PC-9 (cell line): ENCODE measurements around the gene HNF1A. TPM values are rescaled to one million over a fixed set of nuclear protein-coding genes. Genes with fewer than 3 reads are reported as not detected.

Experiments used
- BruUV-seq: library from RNA; stranded (reverse); fragments of 400-500 nt; replicated peaks from 2 replicates; lab custom pipeline; 2021; lab: Mats Ljungman, UMichigan
- CTCF ChIA-PET: fragments of 300-600 bp; sonication (Branson Sonifier 250); formaldehyde crosslinking; loops from one replicate; lab custom pipeline; 2022; ENCODE audit warnings: antibody characterized with exemption; lab: Charles Lee
- POLR2A ChIA-PET: fragments of 300-600 bp; sonication (Branson Sonifier 250); formaldehyde crosslinking; loops from one replicate; lab custom pipeline; 2022; ENCODE audit warnings: antibody characterized with exemption; ENCODE audit not compliant: unreplicated experiment; lab: Charles Lee
- DNase-seq, 2 experiments: peaks; one replicate each; pipeline versions ENCODE4 v3.0.0 to v3.0.0-alpha.2; 2015 to 2022; ENCODE audit warnings: mixed read lengths in 1 of 2
- H2AFZ ChIP-seq: fragments of 200-600 bp; sonication (generic); 2 replicates; pipeline ENCODE4 v1.8.1; 2017; ENCODE audit warnings: antibody characterized with exemption
- H3F3A ChIP-seq: fragments of 200-600 bp; sonication (generic); 2 replicates; pipeline ENCODE4 v1.8.1; 2017; ENCODE audit warnings: antibody characterized with exemption, mild to moderate bottlenecking, low read depth; ENCODE audit not compliant: insufficient read depth
- H3K27ac ChIP-seq: fragments of 200-600 bp; sonication (generic); 2 replicates; pipeline ENCODE4 v1.6.1; 2016; ENCODE audit warnings: mixed run types
- H3K27me3 ChIP-seq: fragments of 200-600 bp; sonication (generic); 2 replicates; pipeline ENCODE4 v1.6.1; 2016; ENCODE audit warnings: low read depth, mixed run types; ENCODE audit not compliant: insufficient read depth
- H3K36me3 ChIP-seq: fragments of 200-600 bp; sonication (generic); 2 replicates; pipeline ENCODE4 v1.6.1; 2016; ENCODE audit warnings: low read depth, mixed run types
- H3K4me1 ChIP-seq: fragments of 200-600 bp; sonication (generic); replicated peaks from 2 replicates; pipeline ENCODE4 v1.6.1; 2016; ENCODE audit warnings: mixed run types; ENCODE audit not compliant: insufficient read depth
- H3K4me2 ChIP-seq: fragments of 200-600 bp; sonication (generic); 2 replicates; pipeline ENCODE4 v1.6.1; 2017; ENCODE audit warnings: mixed run types
- H3K4me3 ChIP-seq: fragments of 200-600 bp; sonication (generic); 2 replicates; pipeline ENCODE4 v1.6.1; 2016; ENCODE audit warnings: mixed run types
- H3K79me2 ChIP-seq: fragments of 200-600 bp; sonication (generic); 2 replicates; pipeline ENCODE4 v1.6.1; 2017; ENCODE audit warnings: low read depth, mixed run types
- H3K9me2 ChIP-seq: fragments of 200-600 bp; sonication (generic); 2 replicates; pipeline ENCODE4 v1.8.1; 2017; ENCODE audit warnings: mild to moderate bottlenecking; ENCODE audit not compliant: insufficient read depth
- H3K9me3 ChIP-seq: fragments of 200-600 bp; sonication (generic); 2 replicates; pipeline ENCODE4 v1.8.1; 2016; ENCODE audit warnings: low read depth; ENCODE audit not compliant: insufficient read depth
- H4K20me1 ChIP-seq: fragments of 200-600 bp; sonication (generic); 2 replicates; pipeline ENCODE4 v1.8.1; 2017; ENCODE audit not compliant: insufficient read depth
- EZH2 ChIP-seq: fragments of 200-600 bp; sonication (generic); IDR thresholded peaks from 2 replicates; pipeline ENCODE4 v1.8.0; 2017; ENCODE audit warnings: antibody characterized with exemption, low read depth
- intact Hi-C: fragments of 100-400 bp; cut with micrococcal nuclease; formaldehyde crosslinking; loops from one replicate; pipeline ENCODE4 v1.10.0; 2022; ENCODE audit not compliant: unreplicated experiment
- total RNA-seq: library from RNA; stranded (reverse); gene quantifications from 2 replicates; pipeline ENCODE4 v1.2.3, GENCODE V29; 2021
- TF ChIP-seq, protein P1 (sequence below): fragments of 200-600 bp; sonication (generic); conservative IDR thresholded peaks from 2 replicates; pipeline ENCODE4 v1.6.1; 2017; ENCODE audit warnings: mixed run types, antibody characterized with exemption, mild to moderate bottlenecking, moderate library complexity

The HNF1A gene
- total RNA-seq, 1 experiment from 2014 or later, result not detected

- no TSS peak for BruUV-seq
- no peaks in the 10 kb centered on the region for H3K27me3 ChIP-seq
- DNase-seq, result no peak
- intact Hi-C loops, result no loop called here
- TF ChIP-seq, protein P1, sequence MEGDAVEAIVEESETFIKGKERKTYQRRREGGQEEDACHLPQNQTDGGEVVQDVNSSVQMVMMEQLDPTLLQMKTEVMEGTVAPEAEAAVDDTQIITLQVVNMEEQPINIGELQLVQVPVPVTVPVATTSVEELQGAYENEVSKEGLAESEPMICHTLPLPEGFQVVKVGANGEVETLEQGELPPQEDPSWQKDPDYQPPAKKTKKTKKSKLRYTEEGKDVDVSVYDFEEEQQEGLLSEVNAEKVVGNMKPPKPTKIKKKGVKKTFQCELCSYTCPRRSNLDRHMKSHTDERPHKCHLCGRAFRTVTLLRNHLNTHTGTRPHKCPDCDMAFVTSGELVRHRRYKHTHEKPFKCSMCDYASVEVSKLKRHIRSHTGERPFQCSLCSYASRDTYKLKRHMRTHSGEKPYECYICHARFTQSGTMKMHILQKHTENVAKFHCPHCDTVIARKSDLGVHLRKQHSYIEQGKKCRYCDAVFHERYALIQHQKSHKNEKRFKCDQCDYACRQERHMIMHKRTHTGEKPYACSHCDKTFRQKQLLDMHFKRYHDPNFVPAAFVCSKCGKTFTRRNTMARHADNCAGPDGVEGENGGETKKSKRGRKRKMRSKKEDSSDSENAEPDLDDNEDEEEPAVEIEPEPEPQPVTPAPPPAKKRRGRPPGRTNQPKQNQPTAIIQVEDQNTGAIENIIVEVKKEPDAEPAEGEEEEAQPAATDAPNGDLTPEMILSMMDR, result no peak
- no peak for TF ChIP-seq EZH2
- no peaks in the 10 kb centered on the region for H4K20me1 ChIP-seq
- no peak overlapping the region for H2AFZ ChIP-seq
- peaks cover 3% of the 10 kb centered on the region; the same call in 1 of the 2 replicates for H3F3A ChIP-seq
- ChIA-PET POLR2A (interaction anchor here (0.7 kb wide), 1 partner anchor 16 kb away, joined by 4 read pairs; no protein-coding TSS in a partner anchor), CTCF (no interaction called here)
- H3K4me3 ChIP-seq, result no peak overlapping the region
- H3K79me2 ChIP-seq, result no peaks in the 10 kb centered on the region
- no peak overlapping the region for H3K27ac ChIP-seq
- H3K9me3 ChIP-seq, result no peaks in the 10 kb centered on the region
- H3K4me2 ChIP-seq, result no peak overlapping the region
- no peaks in the 10 kb centered on the region for H3K9me2 ChIP-seq
- H3K4me1 ChIP-seq, result no peaks in the 10 kb centered on the region
- no peaks in the 10 kb centered on the region for H3K36me3 ChIP-seq
Measured at GRCh38 chr12:120996133-120996746, 17.9 kb downstream of the HNF1A start.

GRCh38 chr12:120997448-120997847, 19.1 kb downstream of the HNF1A start:
- Histone ChIP-seq H3K36me3 (no peaks in the 10 kb centered on the region), H3K4me2 (no peak overlapping the region), H3F3A (peaks cover 3% of the 10 kb centered on the region; the same call in 1 of the 2 replicates), H3K4me3 (no peak overlapping the region), H3K79me2 (no peaks in the 10 kb centered on the region), H3K9me3 (no peaks in the 10 kb centered on the region), H3K27ac (no peak overlapping the region), H3K27me3 (no peaks in the 10 kb centered on the region), H3K9me2 (no peaks in the 10 kb centered on the region), H2AFZ (no peak overlapping the region), H3K4me1 (no peaks in the 10 kb centered on the region), H4K20me1 (no peaks in the 10 kb centered on the region)
- TF ChIP-seq, protein P1, result no peak
- ChIA-PET POLR2A (no interaction called here), CTCF (no interaction called here)
- no TSS peak for BruUV-seq
- no peak for DNase-seq
- intact Hi-C loops, result no loop called here

- Histone ChIP-seq H2AFZ (no peak overlapping the region), H3K27ac (no peak overlapping the region), H3K4me1 (no peaks in the 10 kb centered on the region), H3K79me2 (no peaks in the 10 kb centered on the region), H3K9me2 (no peaks in the 10 kb centered on the region), H4K20me1 (no peaks in the 10 kb centered on the region), H3K9me3 (no peaks in the 10 kb centered on the region), H3K36me3 (no peaks in the 10 kb centered on the region), H3K4me2 (no peak overlapping the region), H3F3A (peaks cover 3% of the 10 kb centered on the region; the same call in 1 of the 2 replicates), H3K4me3 (no peak overlapping the region), H3K27me3 (no peaks in the 10 kb centered on the region)
- ChIA-PET CTCF (no interaction called here), POLR2A (no interaction called here)
- TF ChIP-seq, protein P1, result no peak
- no peak for TF ChIP-seq EZH2
- intact Hi-C loops, result no loop called here
- no TSS peak for BruUV-seq
- no peak for DNase-seq
Measured at GRCh38 chr12:120998435-120998834, 20.1 kb downstream of the HNF1A start.
